ENCODE results near the gene RTN4IP1.

The RTN4IP1 gene

DNA sequence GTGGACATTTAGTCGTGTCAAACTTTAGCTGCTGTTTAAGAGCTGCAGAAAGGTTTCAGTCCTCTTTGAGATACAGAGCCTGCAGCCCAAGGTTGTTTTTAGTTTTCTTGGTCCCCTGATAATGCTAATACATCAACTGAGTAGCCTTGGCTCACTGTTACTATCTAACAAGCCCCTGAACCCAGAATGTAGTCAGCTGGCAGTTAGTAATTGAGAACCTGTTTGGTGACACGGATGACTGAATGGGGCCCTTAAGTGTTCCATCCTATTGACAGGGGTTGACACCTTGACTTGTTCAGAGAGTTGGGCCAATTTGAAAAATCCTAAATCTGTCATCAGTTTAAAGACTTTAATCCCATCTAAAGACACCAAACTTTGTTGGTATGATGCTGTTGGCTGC lies 2.8 kb downstream of the RTN4IP1 start:
- peaks cover 24% of the 10 kb centered on the region for H3K36me3 ChIP-seq (ENCODE audit: insufficient read depth, low read length)
- no peaks in the 10 kb centered on the region for H3K27me3 ChIP-seq (ENCODE audit: insufficient read depth, low read length)
- H3K4me3 ChIP-seq (ENCODE audit: low read depth, low read length, poor library complexity, severe bottlenecking) = peak overlapping the region; percentile 84
- peaks cover 36% of the 10 kb centered on the region for H3K79me2 ChIP-seq (ENCODE audit: insufficient read depth, low read length)
- H3K27ac ChIP-seq (ENCODE audit: low read depth, low read length, poor library complexity, severe bottlenecking) = peak overlapping the region; percentile 93
- H3K9me2 ChIP-seq (ENCODE audit: low read depth, low read length) = no peaks in the 10 kb centered on the region
- H3F3A ChIP-seq (ENCODE audit: insufficient read depth, low read length) = no peaks in the 10 kb centered on the region; the same call in 1 of the 2 replicates
- H2AFZ ChIP-seq (ENCODE audit: low read length) = no peak overlapping the region
- H3K9ac ChIP-seq (ENCODE audit: low read length) = peak overlapping the region; percentile 88
- no peak for TF ChIP-seq EZH2 (IDR thresholded peaks at IDR 0.05; ENCODE audit: borderline replicate concordance, low read length)
- TF ChIP-seq, protein P1, sequence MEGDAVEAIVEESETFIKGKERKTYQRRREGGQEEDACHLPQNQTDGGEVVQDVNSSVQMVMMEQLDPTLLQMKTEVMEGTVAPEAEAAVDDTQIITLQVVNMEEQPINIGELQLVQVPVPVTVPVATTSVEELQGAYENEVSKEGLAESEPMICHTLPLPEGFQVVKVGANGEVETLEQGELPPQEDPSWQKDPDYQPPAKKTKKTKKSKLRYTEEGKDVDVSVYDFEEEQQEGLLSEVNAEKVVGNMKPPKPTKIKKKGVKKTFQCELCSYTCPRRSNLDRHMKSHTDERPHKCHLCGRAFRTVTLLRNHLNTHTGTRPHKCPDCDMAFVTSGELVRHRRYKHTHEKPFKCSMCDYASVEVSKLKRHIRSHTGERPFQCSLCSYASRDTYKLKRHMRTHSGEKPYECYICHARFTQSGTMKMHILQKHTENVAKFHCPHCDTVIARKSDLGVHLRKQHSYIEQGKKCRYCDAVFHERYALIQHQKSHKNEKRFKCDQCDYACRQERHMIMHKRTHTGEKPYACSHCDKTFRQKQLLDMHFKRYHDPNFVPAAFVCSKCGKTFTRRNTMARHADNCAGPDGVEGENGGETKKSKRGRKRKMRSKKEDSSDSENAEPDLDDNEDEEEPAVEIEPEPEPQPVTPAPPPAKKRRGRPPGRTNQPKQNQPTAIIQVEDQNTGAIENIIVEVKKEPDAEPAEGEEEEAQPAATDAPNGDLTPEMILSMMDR (IDR thresholded peaks at IDR 0.05; ENCODE audit: low read length) = no peak
- 0 out of 2 replicates have a peak, but pooled peaks cover 3% of the 10 kb centered on the region for H3K9me3 ChIP-seq (ENCODE audit: low read length)
- no peaks in the 10 kb centered on the region for H4K20me1 ChIP-seq (ENCODE audit: insufficient read depth, low read length)
- peaks cover 49% of the 10 kb centered on the region for H3K4me1 ChIP-seq (ENCODE audit: insufficient read depth, low read length, severe bottlenecking)
- peak overlapping the region; percentile 88 for H3K4me2 ChIP-seq (ENCODE audit: low read length)

DNA sequence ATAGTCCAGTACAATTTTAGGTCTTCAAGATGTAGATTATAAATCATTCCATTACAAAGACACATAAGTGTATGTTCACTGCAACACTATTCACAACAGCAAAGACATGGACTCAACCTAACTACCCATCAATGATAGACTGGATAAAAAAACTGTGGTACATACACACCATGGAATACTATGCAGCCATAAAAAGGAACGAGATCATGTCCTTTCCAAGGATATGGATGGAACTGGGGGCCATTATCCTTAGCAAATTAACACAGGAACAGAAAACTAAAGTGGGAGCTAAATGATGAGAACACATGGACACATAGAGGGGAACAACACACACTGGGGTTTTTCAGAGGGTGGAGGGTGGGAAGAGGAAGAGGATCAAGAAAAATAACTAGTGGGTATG lies 6.3 kb downstream of the RTN4IP1 start:
- TF ChIP-seq EZH2 (IDR thresholded peaks at IDR 0.05; ENCODE audit: borderline replicate concordance, low read length) = no peak
- TF ChIP-seq, protein P1 (IDR thresholded peaks at IDR 0.05; ENCODE audit: low read length) = no peak
- peaks cover 45% of the 10 kb centered on the region for H3K36me3 ChIP-seq (ENCODE audit: insufficient read depth, low read length)
- peaks cover 7% of the 10 kb centered on the region; the same call in 1 of the 2 replicates for H3F3A ChIP-seq (ENCODE audit: insufficient read depth, low read length)
- no peaks in the 10 kb centered on the region for H3K27me3 ChIP-seq (ENCODE audit: insufficient read depth, low read length)
- H3K9me2 ChIP-seq (ENCODE audit: low read depth, low read length) = no peaks in the 10 kb centered on the region
- H3K4me3 ChIP-seq (ENCODE audit: low read depth, low read length, poor library complexity, severe bottlenecking) = no peak overlapping the region
- peaks cover 44% of the 10 kb centered on the region for H3K4me1 ChIP-seq (ENCODE audit: insufficient read depth, low read length, severe bottlenecking)
- H3K27ac ChIP-seq (ENCODE audit: low read depth, low read length, poor library complexity, severe bottlenecking) = no peak overlapping the region
- no peak overlapping the region for H2AFZ ChIP-seq (ENCODE audit: low read length)
- H3K4me2 ChIP-seq (ENCODE audit: low read length) = no peak overlapping the region
- peaks cover 12% of the 10 kb centered on the region for H3K79me2 ChIP-seq (ENCODE audit: insufficient read depth, low read length)
- H4K20me1 ChIP-seq (ENCODE audit: insufficient read depth, low read length) = no peaks in the 10 kb centered on the region
- 0 out of 2 replicates have a peak, but pooled peaks cover 3% of the 10 kb centered on the region for H3K9me3 ChIP-seq (ENCODE audit: low read length)
- H3K9ac ChIP-seq (ENCODE audit: low read length) = no peak overlapping the region

DNA sequence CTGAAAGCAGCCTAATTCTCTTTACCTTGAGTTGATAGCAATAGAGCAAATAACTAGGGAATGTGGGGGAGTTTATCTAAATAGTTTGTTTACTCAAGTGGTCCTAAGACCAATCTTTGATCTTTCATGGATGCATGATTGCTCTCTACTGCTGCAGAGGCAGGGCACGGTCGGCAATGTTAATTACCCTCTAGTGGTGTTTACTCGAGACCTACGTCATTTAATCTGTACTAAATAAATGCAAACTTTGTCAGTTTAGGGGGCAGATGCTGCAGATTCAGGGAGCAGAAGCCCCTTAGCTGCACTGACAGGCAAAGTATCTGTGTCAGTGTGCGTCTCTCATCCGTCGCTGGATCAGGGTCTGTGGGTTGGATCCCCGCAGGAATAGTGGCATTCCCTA lies 6.9 kb downstream of the RTN4IP1 start:
- TF ChIP-seq EZH2 (IDR thresholded peaks at IDR 0.05; ENCODE audit: borderline replicate concordance, low read length) = no peak
- TF ChIP-seq, protein P1 (IDR thresholded peaks at IDR 0.05; ENCODE audit: low read length) = no peak
- no peaks in the 10 kb centered on the region for H3K27me3 ChIP-seq (ENCODE audit: insufficient read depth, low read length)
- no peak overlapping the region for H3K4me3 ChIP-seq (ENCODE audit: low read depth, low read length, poor library complexity, severe bottlenecking)
- H3K4me1 ChIP-seq (ENCODE audit: insufficient read depth, low read length, severe bottlenecking) = peaks cover 45% of the 10 kb centered on the region
- H4K20me1 ChIP-seq (ENCODE audit: insufficient read depth, low read length) = no peaks in the 10 kb centered on the region
- H3K9me3 ChIP-seq (ENCODE audit: low read length) = 0 out of 2 replicates have a peak, but pooled peaks cover 3% of the 10 kb centered on the region
- H3F3A ChIP-seq (ENCODE audit: insufficient read depth, low read length) = peaks cover 7% of the 10 kb centered on the region; the same call in 1 of the 2 replicates
- no peak overlapping the region for H3K27ac ChIP-seq (ENCODE audit: low read depth, low read length, poor library complexity, severe bottlenecking)
- H2AFZ ChIP-seq (ENCODE audit: low read length) = no peak overlapping the region
- H3K4me2 ChIP-seq (ENCODE audit: low read length) = no peak overlapping the region
- H3K9me2 ChIP-seq (ENCODE audit: low read depth, low read length) = no peaks in the 10 kb centered on the region
- no peak overlapping the region for H3K9ac ChIP-seq (ENCODE audit: low read length)
- peaks cover 11% of the 10 kb centered on the region for H3K79me2 ChIP-seq (ENCODE audit: insufficient read depth, low read length)
- peaks cover 50% of the 10 kb centered on the region for H3K36me3 ChIP-seq (ENCODE audit: insufficient read depth, low read length)
